HG03469 (cell line): ENCODE measurements around the gene VPS37B.

Experiments used
- ATAC-seq: cut with Tn5 transposase; IDR thresholded peaks from one replicate; pipeline ENCODE4 v1.9.1; 2021; ENCODE audit warnings: mild to moderate bottlenecking, moderate library complexity, moderate number of reproducible peaks; ENCODE audit not compliant: unreplicated experiment

Gene VPS37B

DNA sequence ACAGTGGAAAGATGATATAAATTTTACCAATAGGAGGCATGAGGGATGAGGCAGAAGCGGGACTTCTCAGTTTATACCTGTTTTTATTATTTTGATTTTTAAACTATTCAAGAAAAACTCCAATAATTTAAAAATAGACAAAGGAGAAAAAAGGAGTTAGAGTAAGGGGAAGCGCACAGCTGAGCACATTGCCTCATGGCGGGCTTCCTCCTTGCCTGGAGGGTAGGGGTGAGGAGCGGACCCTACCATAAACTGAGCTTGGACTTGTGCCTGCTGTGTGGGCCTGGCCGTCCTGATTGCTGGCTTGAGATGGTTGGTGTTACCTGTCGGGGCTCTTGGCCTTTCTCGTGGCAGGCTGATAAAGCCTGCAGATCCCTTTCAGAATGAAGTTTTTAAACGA lies 75.8 kb downstream of the VPS37B start:
- ATAC-seq, result no peak

DNA sequence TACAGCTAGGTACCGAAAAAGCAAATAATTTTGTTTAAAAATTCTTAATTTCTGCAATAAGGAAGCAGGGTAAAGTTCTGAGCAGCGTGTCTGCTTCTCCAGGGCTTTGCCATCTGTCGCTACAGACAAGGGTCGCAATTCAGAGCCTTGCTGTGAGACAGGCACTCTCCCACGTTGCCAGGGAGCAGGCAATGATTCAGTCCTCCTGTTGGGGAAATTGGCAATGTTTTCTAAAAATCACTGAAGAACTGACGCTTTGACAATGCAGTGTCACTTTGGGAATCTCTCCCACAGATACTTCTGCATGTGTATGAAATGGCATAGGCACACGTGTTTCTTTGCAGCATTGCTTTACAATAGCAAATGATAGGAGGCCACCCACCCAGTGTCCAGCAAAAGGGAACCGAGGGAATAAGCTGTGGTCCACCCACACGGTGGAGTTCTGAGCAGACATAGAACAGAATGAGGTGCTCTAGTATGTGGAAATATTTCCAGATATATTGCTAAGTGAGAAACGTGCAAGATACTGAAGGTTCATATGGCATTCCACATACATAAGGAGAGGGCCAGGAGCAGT lies 76.6 kb downstream of the VPS37B start:
- ATAC-seq, result no peak
